GM18870 (cell line): ENCODE results near the gene SDHA.
"Not testable (repeated sequence)": the region's sequence is repeated elsewhere in the genome, so short reads cannot be mapped to it uniquely, and the experiment has no call there.

Experiments
- ATAC-seq: cut with Tn5 transposase; IDR thresholded peaks from one replicate; pipeline ENCODE4 v1.9.1; 2021; ENCODE audit warnings: moderate library complexity; ENCODE audit not compliant: unreplicated experiment

SDHA gene

DNA sequence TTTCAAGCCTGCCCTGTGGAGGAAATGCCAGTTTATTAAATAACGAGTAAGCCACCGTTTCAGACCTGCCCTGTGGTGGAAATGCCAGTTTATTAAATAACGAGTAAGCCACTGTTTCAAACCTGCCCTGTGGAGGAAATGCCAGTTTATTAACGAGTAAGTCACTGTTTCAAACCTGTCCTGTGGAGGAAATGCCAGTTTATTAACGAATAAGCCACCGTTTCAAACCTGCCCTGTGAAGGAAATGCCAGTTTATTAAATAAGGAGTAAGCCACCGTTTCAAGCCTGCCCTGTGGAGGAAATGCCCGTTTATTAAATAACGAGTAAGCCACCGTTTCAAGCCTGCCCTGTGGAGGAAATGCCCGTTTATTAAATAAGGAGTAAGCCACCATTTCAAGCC, 33.9 kb downstream of the SDHA start:
- not testable (repeated sequence) for ATAC-seq

DNA sequence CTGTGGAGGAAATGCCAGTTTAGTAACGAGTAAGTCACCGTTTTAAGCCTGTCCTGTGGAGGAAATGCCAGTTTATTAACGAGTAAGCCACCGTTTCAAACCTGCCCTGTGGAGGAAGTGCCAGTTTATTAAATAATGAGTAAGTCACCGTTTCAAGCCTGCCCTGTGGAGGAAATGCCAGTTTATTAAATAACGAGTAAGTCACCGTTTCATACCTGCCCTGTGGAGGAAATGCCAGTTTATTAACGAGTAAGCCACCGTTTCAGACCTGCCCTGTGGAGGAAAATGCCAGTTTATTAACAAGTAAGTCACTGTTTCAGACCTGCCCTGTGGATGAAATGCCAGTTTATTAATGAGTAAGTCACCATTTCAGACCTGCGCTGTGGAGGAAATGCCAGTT, 34.4 kb downstream of the SDHA start:
- no peak for ATAC-seq

DNA sequence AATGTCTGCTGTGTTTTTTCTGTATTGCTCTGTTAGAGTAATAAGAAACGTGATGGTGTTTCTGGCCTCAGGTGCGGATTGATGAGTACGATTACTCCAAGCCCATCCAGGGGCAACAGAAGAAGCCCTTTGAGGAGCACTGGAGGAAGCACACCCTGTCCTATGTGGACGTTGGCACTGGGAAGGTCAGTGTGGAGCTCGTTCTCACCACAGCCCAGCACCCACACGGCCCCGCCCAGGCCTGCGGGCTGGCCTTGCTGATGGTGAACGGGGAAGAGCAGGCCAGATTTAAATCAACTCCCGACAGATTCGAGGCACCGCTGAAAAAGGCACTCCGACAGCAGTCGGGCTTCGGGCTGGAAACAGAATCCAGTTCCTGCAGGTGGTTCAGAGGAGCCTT, 36.2 kb downstream of the SDHA start:
- not testable (repeated sequence) for ATAC-seq

DNA sequence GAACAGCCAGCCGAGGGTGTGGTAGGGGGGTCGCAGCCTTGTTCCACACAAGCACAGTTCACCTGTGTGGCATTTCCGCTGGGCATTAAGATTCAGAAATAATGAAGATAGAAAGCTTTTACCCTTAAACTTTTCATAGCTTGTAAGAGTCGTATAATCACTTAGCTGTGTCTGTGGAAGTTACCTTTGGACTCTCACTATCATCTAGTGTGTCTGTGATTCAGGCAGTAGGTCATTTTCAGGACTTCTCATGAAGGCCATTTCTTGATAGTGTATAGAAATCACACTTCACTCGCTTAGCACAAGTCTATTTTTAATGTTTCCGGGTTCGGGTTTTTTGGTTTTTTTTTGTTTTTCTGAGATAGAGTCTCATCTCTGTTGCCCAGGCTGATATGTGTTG, 37.0 kb downstream of the SDHA start:
- not testable (repeated sequence) for ATAC-seq

DNA sequence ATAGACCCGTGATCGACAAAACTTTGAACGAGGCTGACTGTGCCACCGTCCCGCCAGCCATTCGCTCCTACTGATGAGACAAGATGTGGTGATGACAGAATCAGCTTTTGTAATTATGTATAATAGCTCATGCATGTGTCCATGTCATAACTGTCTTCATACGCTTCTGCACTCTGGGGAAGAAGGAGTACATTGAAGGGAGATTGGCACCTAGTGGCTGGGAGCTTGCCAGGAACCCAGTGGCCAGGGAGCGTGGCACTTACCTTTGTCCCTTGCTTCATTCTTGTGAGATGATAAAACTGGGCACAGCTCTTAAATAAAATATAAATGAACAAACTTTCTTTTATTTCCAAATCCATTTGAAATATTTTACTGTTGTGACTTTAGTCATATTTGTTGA, 38.2 kb downstream of the SDHA start:
- not testable (repeated sequence) for ATAC-seq

DNA sequence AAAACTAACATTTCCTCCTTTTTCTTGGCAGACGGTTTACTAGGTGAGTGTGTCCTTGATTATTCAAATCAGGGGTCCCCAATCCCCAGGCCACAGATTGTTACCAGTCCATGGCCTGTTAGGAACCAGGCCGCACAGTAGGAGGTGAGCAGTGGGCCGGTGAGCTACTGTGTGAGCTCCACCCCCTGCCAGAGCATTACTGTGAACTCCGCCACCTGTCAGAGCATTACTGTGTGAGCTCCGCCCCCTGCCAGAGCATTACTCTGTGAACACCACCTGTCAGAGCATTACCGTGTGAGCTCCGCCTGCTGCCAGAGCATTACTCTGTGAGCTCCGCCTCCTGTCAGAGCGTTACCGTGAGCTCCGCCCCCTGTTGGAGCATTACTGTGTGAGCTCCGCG, 39.0 kb downstream of the SDHA start:
- no peak for ATAC-seq

DNA sequence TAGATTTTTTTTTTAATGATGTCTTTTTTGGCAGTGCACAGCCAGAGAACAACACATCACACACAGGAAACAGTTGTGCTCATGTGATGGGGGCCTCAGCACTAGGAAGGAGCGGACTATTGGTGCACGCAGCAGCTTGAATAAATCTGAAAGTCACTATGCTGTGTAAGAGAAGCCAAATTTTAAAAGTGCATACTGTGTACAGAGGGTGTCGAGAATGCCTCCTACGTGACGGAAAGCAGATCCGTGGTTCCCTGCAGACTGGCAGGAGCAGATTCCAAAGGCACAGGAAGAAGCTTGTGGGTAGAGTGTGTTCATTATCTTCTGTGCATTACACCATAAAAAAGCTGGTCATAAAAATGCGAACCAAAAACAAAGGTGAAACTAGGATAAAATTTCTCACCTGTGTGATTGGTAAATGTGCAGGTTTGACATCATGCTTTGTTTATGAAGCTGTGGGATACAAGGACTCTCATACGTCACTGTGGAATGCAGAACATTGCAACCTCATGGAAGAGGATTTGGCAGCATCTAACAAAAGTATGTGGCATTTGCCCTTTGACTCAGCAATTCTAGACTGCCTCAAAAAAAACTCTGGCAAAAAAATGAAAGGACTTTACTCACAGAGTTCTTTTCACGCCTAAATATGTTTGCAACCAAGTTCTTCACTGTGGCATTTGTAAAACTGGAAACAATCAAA, 45.3 kb downstream of the SDHA start:
- not testable (repeated sequence) for ATAC-seq

DNA sequence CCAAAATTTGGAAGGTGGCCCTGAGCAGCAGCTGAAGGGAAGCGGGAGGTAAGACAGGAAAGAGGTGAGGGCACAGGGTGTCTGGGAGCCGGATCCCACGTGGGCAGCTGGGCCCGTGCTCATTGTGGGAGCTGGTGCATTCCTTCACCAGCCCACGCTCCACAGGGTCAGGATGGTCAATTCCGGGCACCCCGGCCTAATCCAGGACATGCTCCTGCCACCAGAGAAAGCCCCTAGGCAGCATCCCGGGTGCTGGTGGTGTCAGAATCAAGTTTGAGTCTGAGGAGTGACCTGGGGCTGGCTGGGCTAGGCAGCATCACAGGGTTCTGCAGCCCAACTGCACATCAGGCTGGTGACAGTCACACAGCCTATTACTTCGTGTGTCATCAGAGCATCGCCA, 46.2 kb downstream of the SDHA start:
- ATAC-seq: no peak

DNA sequence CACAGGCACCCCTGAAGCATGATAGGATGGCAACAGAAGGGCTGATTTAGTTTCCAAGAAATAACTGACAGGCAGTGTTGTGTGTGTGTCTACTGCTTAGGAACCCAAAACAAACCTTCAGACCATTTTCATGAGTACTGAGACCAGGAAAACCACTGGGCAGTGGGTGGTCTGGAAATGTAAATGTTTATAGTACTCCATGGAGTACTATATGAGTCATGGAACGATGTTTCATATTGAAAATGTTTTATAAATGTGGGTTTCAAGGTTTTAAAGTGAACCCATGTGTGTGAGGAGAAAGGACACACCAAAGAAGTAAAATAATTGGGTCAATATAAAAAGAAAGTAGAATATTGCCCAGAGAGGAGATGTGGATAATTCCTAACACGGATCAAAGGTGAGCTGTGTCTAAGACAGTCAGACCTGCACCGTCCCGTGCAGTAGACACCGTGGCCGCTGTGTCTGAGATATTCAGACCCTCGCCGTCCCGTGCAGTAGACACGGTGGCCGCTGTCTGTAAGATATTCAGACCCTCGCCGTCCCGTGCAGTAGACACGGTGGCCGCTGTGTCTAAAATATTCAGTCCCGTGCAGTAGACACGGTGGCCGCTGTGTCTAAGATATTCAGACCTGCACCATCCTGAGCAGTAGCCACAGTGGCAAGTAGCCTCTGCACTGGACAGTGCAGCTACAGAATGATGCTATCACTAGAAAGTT, 48.3 kb downstream of the SDHA start:
- not testable (repeated sequence) for ATAC-seq

DNA sequence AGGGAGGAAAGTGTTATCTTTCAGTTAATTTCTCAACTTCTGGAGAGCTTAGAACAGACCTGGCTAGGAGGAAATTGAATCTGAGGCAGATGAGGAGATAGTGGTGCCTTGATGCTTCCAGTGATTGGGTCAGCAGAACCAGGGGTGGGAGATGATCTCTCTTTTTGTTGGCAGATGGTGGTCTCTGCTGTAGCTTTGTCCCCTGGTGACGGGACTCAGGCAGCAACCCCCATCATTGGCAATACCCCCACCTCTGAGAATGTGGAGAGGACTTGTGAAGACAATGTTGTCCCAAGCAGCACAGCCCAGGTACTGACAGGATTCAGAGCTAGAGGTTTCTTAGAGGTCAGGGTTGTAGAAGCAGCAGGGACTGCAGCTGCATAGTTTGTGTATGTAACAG, 49.6 kb downstream of the SDHA start:
- no peak for ATAC-seq

DNA sequence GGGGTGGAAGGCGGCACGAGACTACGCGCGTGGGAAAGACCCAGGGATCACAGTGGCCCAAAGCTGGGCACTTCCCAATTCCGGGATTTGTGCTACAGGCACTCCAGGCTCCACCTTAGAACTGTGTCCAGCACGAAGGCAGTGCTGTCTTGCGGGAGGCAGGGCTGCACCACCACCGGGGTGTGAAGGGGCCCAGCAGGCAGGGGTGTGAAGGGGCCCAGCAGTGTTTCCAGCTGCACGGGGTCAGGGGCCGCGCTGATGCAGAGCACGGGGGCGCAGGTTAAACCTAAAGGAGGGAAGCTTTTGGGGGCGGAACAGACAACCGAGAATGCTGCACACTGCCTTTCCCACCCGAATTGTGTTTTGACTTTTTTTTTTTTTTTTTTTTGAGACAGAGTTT, 52.2 kb downstream of the SDHA start:
- no peak for ATAC-seq

DNA sequence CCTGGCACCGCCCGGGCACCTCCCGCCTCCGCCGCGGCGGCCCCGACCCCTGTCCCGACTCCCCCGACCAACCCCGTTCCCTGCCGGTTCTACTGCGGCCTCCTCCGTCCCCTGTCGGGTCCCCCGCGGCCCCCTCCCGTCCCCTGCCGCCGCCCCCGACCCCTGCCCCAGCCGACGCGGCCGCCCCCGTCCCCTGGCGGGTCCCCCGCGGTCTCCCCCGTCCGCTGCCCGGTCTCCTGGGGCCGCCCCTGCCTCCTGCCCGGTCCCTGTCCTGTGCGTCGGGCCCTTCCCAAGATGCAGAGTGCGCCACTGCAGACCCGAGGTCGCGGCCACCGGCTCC, 53.7 kb downstream of the SDHA start:
- not testable (repeated sequence) for ATAC-seq

DNA sequence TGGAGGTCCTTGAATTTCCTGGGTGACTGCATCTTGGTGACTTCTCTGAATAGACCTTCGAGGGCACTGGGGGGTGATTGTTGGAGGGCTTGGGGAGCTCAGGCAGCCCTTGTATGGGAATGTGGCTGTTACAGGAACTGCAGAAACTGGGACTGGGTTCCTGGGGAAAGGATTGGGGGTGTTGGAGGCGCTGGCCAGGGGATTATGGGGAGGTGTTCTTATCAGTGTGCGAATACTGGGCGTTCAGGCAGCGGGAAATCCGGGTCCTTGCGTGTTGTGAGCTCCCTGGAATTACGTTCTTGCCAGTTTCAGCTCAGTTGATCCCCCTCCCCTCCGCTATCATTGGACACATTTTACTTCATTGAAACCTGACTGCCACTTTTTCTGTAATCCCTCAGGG, 55.0 kb downstream of the SDHA start:
- not testable (repeated sequence) for ATAC-seq

DNA sequence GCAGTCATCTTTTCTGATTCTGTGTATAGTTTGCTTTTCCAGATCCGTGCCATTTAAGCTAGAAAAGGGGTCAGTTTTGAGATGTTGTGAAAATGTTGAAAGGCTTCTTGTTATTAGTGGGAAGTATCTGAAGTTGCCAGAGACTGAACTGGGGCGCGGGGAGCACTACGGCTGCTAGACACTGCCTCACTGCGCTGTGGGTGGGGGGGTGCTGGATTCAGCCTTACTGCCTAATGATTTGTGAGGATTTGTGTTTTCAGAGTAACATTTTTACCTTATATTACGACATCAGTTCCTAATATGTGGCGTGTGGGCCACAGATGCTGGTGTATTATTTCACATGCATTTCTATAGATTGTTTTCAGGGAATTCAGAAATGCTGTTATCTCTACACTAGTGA, 55.4 kb downstream of the SDHA start:
- ATAC-seq: not testable (repeated sequence)

DNA sequence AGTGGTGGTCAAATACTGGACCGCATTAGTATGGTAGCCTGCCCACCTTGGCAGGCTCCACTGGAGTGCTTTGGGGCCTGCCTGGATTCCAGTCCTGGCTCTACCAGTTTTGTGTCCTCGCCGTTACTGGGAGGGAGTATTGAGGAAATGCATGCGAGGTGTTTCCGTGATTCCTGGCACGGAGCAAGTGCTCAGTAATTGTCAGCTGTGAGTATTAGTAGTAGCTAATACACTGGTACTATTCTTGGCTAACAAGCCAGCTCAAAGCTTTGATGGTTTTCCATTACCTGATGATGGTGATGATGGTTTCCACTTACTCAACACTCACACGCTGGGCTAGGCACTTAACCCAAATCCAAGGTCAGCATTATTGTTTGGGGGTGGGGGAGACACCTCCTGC, 56.2 kb downstream of the SDHA start:
- ATAC-seq: not testable (repeated sequence)

DNA sequence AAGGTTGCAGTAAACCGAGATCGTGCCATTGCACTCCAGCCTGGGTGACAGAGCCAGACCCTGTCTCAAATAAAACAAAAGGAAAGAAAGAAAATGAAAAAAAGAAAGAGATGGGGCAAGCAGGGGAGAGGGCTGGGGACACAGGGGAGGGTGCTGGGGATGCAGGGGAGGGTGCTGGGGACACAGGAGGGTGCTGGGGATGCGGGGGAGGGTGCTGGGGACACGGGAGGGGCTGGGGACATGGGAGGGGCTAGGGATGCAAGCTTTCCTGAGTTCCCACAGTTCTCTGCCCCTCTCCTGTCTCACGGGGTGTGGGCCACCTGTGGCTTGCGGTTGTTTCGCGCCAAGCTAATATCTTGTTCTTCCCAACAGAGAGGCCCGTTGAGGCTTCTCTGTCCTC, 60.5 kb downstream of the SDHA start:
- no peak for ATAC-seq

DNA sequence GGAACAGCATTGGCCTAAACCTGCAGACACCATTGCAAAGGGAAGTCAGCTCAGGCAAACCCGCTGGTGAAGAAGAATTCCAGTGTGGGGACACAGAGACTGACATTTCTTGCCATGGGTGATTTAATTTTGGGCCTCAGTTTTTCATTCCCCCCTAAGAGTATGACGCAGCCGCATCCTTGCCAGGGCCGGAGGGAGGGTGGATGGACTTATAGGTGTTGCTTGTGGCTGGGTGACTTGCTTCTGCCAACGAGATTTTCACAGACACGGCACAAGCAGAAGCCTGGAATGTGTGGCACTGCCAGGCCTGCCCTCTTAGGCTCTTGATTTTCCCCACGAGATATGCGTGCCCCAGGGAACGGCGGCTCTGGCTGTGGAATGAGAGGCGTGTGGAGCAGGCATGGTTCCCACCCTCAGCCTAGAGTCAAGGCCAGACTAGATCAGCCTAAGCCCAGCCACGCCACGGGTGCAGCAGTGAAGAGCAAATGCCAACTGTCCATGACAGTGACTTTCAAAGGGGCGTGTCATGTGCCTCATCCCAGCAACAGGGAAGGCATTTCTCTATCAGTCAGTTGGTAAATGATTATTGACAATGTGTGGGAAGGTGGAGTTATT, 61.0 kb downstream of the SDHA start:
- not testable (repeated sequence) for ATAC-seq

DNA sequence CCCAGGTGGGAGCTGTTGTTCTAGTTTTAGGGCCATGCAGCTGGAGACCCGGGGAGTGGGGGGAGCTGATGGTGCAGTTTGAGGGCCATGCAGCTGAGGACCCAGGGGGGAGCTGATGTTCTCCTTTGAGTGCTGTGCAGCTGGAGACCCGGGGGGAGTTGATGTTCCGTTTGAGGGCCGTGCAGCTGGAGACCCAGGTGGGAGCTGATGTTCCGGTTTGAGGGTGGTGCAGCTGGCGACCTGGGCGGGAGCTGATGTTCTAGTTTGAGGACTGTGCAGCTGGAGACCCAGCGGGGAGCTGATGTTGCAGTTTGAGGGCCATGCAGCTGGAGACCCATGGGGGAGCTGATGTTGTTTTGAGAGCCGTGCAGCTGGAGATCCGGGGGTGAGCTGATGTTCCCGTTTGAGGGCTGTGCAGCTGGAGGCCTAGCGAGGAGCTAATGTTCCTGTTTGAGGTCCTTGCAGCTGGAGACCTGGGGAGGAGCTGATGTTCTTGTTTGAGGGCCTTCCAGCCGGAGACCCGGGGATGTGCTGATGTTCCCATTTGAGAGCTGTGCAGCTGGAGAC, 68.0 kb downstream of the SDHA start:
- ATAC-seq: no peak

DNA sequence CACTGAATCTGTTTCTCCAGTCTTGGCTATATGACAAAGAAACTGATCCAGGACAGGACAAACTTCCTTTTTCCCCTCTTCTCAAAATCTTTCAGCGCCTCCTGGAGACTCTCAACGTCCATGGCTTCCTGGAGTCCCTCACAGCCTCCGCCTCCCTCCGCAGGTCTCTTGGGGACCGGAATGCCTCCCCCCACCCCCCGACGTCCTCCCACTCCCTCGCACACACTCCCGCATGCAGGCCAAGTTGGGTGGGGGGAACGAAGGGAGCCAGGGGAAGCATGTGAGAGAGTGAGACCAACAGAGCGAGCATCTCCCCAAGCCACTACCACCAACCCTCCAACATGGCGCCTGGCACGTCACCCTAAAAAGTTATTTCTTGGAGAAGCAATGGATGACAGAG, 72.1 kb downstream of the SDHA start:
- ATAC-seq: not testable (repeated sequence)

DNA sequence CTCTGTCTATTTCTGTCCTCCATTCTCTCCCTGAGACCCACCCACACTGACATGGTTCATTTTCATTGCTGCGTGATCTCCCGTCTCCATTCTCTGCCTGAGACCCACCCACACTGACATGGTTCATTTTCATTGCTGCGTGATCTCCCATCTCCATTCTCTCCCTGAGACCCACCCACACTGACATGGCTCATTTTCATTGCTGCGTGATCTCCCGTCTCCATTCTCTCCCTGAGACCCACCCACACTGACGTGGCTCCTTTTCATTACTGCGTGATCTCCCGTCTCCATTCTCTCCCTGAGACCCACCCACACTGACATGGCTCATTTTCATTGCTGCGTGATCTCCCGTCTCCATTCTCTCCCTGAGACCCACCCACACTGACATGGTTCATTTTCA, 73.2 kb downstream of the SDHA start:
- not testable (repeated sequence) for ATAC-seq

DNA sequence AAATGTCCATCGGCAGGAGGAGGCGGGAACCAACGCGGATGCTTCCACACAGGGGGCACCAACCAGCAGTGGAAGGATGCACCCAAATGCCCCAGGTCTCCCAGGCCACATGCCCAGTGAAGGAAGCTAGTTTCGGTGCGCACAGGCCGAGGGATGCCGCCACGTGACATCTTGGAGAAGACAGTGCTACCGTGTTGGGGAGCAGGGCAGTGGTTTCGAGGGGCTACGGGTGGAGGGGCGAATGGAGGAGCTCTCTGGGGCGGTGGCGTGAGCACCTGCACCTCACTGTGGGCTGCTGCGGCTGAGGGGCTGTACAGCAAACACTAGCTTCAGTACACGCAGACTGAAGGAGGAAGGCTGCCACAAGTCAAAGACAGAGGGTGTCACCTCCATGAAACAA, 76.7 kb downstream of the SDHA start:
- not testable (repeated sequence) for ATAC-seq

DNA sequence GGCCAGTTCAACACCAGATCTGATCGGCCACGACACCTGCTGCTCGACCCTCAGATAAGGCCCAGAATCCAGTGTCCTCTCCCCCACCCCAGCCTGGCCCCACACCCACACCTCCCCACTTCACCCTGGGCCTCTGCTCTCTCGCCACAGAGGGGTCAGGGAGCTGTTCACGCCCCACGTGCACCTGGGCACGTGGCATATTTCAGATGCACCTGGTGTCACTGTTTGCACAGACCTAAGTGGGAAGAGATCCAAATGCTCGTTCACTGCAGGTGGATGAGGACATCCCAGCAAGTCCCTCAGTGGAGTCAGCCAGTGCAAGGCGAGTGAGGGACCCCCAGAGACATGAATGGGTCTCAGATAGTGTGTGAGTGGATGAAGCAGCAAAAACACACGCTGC, 78.1 kb downstream of the SDHA start:
- ATAC-seq: not testable (repeated sequence)
